Left ventricle myocardium inferior (tissue), 1 donor: ENCODE data around the gene ULK4. TPM values are rescaled to one million over a fixed set of nuclear protein-coding genes. Genes with fewer than 3 reads are reported as not detected.
"Not testable (repeated sequence)": the region's sequence is repeated elsewhere in the genome, so short reads cannot be mapped to it uniquely, and the experiment has no call there.

Experiments used
- DNase-seq: peaks from one replicate; pipeline ENCODE4 v3.0.0-alpha.2; 2020
- H3K27ac ChIP-seq: fragments of 200-600 bp; replicated peaks from 2 replicates; pipeline ENCODE4 v1.8.0; 2021
- H3K27me3 ChIP-seq: fragments of 200-600 bp; 2 replicates; pipeline ENCODE4 v1.8.0; 2021; ENCODE audit warnings: low read depth
- H3K36me3 ChIP-seq: fragments of 200-600 bp; 2 replicates; pipeline ENCODE4 v1.8.0; 2021
- H3K4me1 ChIP-seq: fragments of 200-600 bp; 2 replicates; pipeline ENCODE4 v1.8.0; 2021
- H3K4me3 ChIP-seq: fragments of 200-600 bp; 2 replicates; pipeline ENCODE4 v1.8.0; 2021; ENCODE audit warnings: mild to moderate bottlenecking, moderate library complexity
- H3K9me3 ChIP-seq: fragments of 200-600 bp; replicated peaks from 2 replicates; pipeline ENCODE4 v1.8.0; 2021
- CTCF ChIP-seq: fragments of 200-600 bp; IDR thresholded peaks from 2 replicates; pipeline ENCODE4 v1.8.0; 2021; ENCODE audit warnings: antibody characterized with exemption, mild to moderate bottlenecking, borderline replicate concordance
- intact Hi-C: fragments of 100-400 bp; cut with micrococcal nuclease; formaldehyde crosslinking; loops from one replicate; pipeline ENCODE4 v1.11.0; 2022
- total RNA-seq: library from RNA; stranded (reverse); fragmentation: NEBNext Ultra II Directional; extraction: Animal tissue kit (Norgen Biotek cat#: 25700); gene quantifications from one replicate; pipeline ENCODE4 v1.2.1, GENCODE V29; 2021
- donor health status: DM: no; HTN: yes; CAD: no; lungs with severe emphysema.

Gene ULK4
- total RNA-seq, 1 donor from 2014 or later: 1.8 TPM

GRCh38 chr3:41867533-41867932, 94.4 kb downstream of the ULK4 start:
- H3K36me3 ChIP-seq: no peaks in the 10 kb centered on the region
- no peak overlapping the region for H3K27ac ChIP-seq
- DNase-seq: no peak
- TF ChIP-seq CTCF: no peak
- H3K4me3 ChIP-seq: no peak overlapping the region
- intact Hi-C loops: no loop called here
- peaks cover 6% of the 10 kb centered on the region for H3K9me3 ChIP-seq
- H3K27me3 ChIP-seq: no peaks in the 10 kb centered on the region
- H3K4me1 ChIP-seq: no peaks in the 10 kb centered on the region

- Histone ChIP-seq H3K27me3 (no peaks in the 10 kb centered on the region), H3K4me1 (no peaks in the 10 kb centered on the region), H3K27ac (no peak overlapping the region), H3K36me3 (no peaks in the 10 kb centered on the region), H3K9me3 (peaks cover 6% of the 10 kb centered on the region), H3K4me3 (no peak overlapping the region)
- no peak for TF ChIP-seq CTCF
- no peak for DNase-seq
- intact Hi-C loops: no loop called here
Measured at GRCh38 chr3:41866298-41866697, 95.6 kb downstream of the ULK4 start.

- TF ChIP-seq CTCF: no peak
- H3K4me1 ChIP-seq: no peaks in the 10 kb centered on the region
- H3K9me3 ChIP-seq: peaks cover 12% of the 10 kb centered on the region
- H3K27me3 ChIP-seq: no peaks in the 10 kb centered on the region
- intact Hi-C loops: no loop called here
- no peaks in the 10 kb centered on the region for H3K36me3 ChIP-seq
- DNase-seq: no peak
- no peak overlapping the region for H3K4me3 ChIP-seq
- no peak overlapping the region for H3K27ac ChIP-seq
Measured at GRCh38 chr3:41863024-41863423, 98.9 kb downstream of the ULK4 start.

DNA sequence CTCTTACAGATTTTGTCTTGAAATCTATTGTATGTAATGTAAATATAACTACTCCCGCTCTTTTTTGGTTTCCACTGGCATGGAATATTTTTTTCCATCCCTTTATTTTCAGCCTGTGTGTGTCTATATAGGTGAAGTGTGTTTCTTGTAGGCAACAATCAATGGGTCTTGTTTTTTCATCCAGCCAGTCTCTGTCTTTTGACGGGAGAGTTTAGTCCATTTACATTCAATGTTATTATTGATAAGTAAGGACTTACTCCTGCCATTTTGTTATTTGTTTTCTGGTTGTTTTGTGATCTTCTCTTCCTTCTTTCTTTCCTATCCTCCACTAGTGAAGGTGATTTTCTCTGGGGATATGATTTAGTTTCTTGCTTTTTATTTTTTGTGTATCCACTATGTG, 101.4 kb downstream of the ULK4 start:
- H3K27ac ChIP-seq, H3K4me3 ChIP-seq, intact Hi-C loops, H3K36me3 ChIP-seq, DNase-seq, H3K27me3 ChIP-seq, H3K4me1 ChIP-seq: not testable (repeated sequence)
- peaks cover 12% of the 10 kb centered on the region for H3K9me3 ChIP-seq

- DNase-seq: no peak
- Histone ChIP-seq H3K9me3 (no peaks in the 10 kb centered on the region), H3K4me3 (no peak overlapping the region), H3K36me3 (no peaks in the 10 kb centered on the region), H3K27me3 (no peaks in the 10 kb centered on the region), H3K4me1 (no peaks in the 10 kb centered on the region), H3K27ac (no peak overlapping the region)
- intact Hi-C loops: no loop called here
- no peak for TF ChIP-seq CTCF
Measured at GRCh38 chr3:41854956-41855355, 106.9 kb downstream of the ULK4 start.

GRCh38 chr3:41853540-41854196, 108.2 kb downstream of the ULK4 start:
- H3K36me3 ChIP-seq: no peaks in the 10 kb centered on the region
- no peaks in the 10 kb centered on the region for H3K4me1 ChIP-seq
- H3K4me3 ChIP-seq: no peak overlapping the region
- no peaks in the 10 kb centered on the region for H3K27me3 ChIP-seq
- intact Hi-C loops: no loop called here
- H3K9me3 ChIP-seq: no peaks in the 10 kb centered on the region
- no peak for DNase-seq
- H3K27ac ChIP-seq: no peak overlapping the region
- TF ChIP-seq CTCF: no peak
